Fibroblast of the aortic adventitia (primary cell): ENCODE results near the gene CDH13. TPM values are rescaled to one million over a fixed set of nuclear protein-coding genes. Genes with fewer than 3 reads are reported as not detected.

Source experiments
- DNase-seq: peaks from one replicate; pipeline ENCODE4 v3.0.0-alpha.2; 2010; ENCODE audit warnings: low read depth
- H3K4me3 ChIP-seq: 2 replicates; pipeline ENCODE4 v1.5.1; 2011; ENCODE audit warnings: low read depth, mild to moderate bottlenecking, control low read depth, low read length, moderate library complexity
- total RNA-seq: library from RNA; depleted of rRNA; stranded (reverse); fragments of >200 nt; gene quantifications from 2 replicates; pipeline ENCODE4 v1.2.3, GENCODE V29; 2012; ENCODE audit warnings: low replicate concordance
- TF ChIP-seq, protein P1 (sequence below): IDR thresholded peaks from 2 replicates; pipeline ENCODE4 v1.5.1; 2011; ENCODE audit warnings: mild to moderate bottlenecking, low read length, control low read depth, inconsistent platforms; ENCODE audit not compliant: insufficient read depth

The CDH13 gene
- total RNA-seq, 1 donor, result 55.7 TPM

DNA sequence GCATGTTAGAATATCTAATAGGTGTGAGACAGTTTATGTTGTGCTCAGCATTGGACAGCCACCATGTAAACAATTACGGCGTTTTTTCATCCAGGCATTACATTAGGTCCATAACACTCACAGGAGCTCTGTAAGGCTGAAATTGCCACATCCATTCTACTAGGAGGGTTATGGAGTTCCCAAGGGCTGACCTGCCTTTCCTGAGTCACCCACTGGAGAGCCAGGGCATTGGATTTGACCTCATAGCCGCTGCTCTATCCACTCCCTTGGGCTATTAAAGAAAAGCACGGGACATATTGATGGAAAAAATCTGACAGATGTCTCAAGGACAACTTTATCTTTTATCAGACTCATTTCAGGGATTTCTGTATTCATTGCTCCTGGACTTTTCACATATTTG, 874.7 kb downstream of the CDH13 start:
- no peak for DNase-seq
- H3K4me3 ChIP-seq, result no peak overlapping the region
- TF ChIP-seq, protein P1, sequence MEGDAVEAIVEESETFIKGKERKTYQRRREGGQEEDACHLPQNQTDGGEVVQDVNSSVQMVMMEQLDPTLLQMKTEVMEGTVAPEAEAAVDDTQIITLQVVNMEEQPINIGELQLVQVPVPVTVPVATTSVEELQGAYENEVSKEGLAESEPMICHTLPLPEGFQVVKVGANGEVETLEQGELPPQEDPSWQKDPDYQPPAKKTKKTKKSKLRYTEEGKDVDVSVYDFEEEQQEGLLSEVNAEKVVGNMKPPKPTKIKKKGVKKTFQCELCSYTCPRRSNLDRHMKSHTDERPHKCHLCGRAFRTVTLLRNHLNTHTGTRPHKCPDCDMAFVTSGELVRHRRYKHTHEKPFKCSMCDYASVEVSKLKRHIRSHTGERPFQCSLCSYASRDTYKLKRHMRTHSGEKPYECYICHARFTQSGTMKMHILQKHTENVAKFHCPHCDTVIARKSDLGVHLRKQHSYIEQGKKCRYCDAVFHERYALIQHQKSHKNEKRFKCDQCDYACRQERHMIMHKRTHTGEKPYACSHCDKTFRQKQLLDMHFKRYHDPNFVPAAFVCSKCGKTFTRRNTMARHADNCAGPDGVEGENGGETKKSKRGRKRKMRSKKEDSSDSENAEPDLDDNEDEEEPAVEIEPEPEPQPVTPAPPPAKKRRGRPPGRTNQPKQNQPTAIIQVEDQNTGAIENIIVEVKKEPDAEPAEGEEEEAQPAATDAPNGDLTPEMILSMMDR, result no peak

DNA sequence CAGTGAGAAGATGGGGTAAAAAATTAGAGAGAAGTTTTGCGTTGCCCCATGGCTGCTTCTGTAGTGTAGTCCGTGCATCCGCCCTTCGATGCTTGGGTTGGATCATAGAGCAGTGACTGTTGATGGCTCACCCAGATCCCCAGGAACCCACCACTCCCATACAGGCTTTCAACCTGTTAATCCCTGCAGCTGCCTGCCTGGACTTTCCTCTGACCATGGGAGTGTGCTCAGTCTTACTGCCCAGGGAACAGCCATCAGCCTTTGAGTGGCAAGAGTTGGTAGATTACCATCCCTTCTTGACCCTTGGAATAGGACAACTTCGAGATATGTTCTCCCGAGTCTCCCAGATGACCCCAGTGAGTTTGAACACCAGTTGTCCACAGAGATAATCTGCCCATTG, 881.5 kb downstream of the CDH13 start:
- H3K4me3 ChIP-seq, result no peak overlapping the region
- TF ChIP-seq, protein P1, result no peak
- DNase-seq, result no peak

DNA sequence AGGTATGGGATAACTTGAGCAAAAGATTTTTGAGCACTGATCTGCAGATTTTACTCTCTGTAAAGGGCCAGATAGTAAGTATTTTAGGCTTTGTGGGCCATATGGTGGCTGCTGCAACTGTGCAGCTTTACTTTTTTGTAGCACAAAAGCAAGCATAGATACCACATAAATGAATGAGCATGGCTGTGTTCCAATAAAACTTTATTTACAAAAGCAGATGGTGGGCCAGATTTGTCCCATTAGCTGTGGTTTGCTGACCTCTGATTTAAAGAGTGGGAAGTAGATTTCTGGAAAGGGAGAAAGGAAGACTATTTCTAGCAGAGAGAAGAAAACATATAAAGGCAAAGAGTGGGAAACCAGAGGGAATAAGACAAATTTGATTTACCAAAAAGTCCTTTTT, 882.5 kb downstream of the CDH13 start:
- no peak overlapping the region for H3K4me3 ChIP-seq
- TF ChIP-seq, protein P1, result no peak
- no peak for DNase-seq

DNA sequence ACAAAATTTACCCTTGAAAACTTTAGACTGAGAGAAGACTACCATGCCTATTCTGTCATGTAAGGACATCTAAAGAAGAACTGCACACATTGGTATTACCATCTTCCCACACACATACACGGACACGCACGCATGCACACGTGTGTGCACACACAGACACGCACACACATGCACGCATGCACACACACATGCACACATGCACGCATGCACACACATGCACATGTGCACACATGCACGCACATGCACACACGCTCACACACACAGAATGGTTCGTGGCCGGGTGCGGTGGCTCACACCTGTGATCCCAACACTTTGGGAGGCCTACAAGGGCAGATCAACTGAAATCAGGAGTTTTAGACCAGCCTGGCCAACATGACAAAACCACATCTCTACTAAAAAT, 884.1 kb downstream of the CDH13 start:
- no peak for DNase-seq
- no peak overlapping the region for H3K4me3 ChIP-seq
- TF ChIP-seq, protein P1, result no peak

DNA sequence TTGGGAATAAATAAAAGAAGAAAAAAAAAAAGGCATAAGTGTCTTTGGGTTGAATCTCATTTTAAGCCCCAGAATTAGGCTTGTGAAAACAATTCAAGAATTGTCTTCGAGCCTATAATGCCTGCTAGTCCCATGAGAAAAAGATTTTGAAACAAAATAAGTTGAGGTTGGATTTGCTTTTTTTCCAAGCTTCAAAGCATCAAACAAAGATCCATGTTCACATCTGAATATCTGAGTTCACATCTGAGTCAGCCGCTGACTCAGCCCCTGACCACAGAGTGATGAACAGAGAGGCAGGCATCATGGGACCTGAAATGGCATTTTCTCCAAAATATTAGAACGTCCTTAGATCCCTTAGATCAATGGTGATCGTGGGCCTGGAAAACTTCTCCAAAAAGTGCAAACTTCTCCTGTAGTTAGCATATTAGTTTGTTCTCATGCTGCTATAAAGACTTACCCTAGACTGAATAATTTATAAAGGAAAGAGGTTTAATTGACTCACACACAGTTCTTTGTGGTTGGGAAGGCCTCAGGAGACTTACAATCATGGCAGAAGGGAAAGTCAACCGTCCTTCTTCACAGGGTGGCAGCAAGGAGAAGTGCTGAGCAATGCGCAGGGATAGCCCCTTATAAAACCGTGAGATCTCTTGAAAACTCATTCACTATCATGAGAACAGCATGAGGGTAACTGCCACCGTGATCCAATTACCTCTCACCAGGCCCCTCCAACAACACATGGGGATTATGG, 886.4 kb downstream of the CDH13 start:
- DNase-seq, result peak; percentile 74
- H3K4me3 ChIP-seq, result no peak overlapping the region
- TF ChIP-seq, protein P1, result no peak

DNA sequence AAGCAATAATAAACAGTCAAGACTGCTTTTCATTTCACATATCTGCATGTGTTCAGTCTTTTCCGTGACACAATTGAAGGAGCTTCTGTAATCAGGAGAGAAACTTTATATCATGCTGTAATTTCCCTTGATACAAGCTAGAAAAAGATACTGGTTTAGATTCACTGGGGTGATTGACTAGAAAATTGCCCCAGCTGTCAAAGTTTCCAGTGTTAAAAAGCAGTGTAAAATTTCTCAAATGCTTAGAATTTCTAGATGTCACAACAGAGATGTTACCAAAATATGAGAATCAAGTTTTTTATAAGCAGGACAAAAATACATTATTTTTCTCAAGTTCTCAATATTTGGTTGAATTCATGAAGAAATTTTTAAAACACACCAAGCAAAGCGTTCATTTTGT, 888.6 kb downstream of the CDH13 start:
- TF ChIP-seq, protein P1, result no peak
- no peak for DNase-seq
- no peak overlapping the region for H3K4me3 ChIP-seq

DNA sequence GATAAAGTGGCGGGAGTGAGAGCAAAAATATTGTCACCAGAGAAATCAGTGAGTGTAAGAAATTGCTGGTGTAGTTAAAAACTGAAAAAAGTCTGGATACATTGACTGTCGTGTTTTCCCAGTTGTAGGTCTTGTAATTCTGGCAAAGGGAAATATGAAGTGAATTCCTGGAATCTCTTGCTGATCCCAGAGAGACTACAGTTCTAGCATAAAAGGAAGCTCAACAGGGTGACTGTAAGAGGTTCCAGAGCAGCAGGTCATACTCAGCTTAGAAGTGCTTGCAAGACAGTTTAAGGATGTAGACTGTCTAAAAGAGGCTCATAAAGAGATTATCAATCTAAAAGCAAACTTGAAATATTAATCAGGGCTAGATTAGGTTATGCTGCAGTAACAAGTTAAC, 890.2 kb downstream of the CDH13 start:
- no peak overlapping the region for H3K4me3 ChIP-seq
- DNase-seq, result no peak
- TF ChIP-seq, protein P1, result no peak
